K562 (cell line): ENCODE results near the gene ING4. TPM values are rescaled to one million over a fixed set of nuclear protein-coding genes. Genes with fewer than 3 reads are reported as not detected.

Experiments used
- BRD9 ChIP-seq: fragments of 450-650 bp; IDR thresholded peaks from 2 replicates; pipeline ENCODE4 v1.6.1; 2018; ENCODE audit warnings: low read depth; ENCODE audit not compliant: partially characterized antibody
- CHD4 ChIP-seq: fragments of 200-600 bp; sonication (generic); IDR thresholded peaks from 3 replicates; pipeline ENCODE4 v1.6.1; 2012; ENCODE audit warnings: low read depth, mild to moderate bottlenecking, mixed read lengths, low read length, inconsistent platforms; ENCODE audit not compliant: insufficient read depth, insufficient replicate concordance, poor library complexity, severe bottlenecking
- GABPA ChIP-seq: fragments of 200-800 bp; sonication (Bioruptor generic); conservative IDR thresholded peaks from 2 replicates; pipeline ENCODE4 v1.6.1; 2016; ENCODE audit warnings: low read depth, missing genetic modification characterization, missing compliant biosample characterization
- MIER1 ChIP-seq: fragments of 450-650 bp; IDR thresholded peaks from 2 replicates; pipeline ENCODE4 v1.6.1; 2016; ENCODE audit warnings: antibody characterized with exemption, mild to moderate bottlenecking, low read depth
- PHB ChIP-seq: fragments of 250-450 bp; sonication (Bioruptor Pico); IDR thresholded peaks from 2 replicates; pipeline ENCODE4 v1.5.0; 2021
- SNRNP70 ChIP-seq: fragments of 200-400 bp; formaldehyde crosslinking; optimal IDR thresholded peaks from 2 replicates; pipeline ENCODE3; 2017; ENCODE audit warnings: low read depth, low read length
- SOX6 ChIP-seq: fragments of 450-650 bp; IDR thresholded peaks from 2 replicates; pipeline ENCODE4 v1.6.1; 2014; ENCODE audit warnings: mild to moderate bottlenecking
- ZBTB9 ChIP-seq: fragments of 450-650 bp; formaldehyde crosslinking; IDR thresholded peaks from 2 replicates; pipeline ENCODE4 v1.4.0; 2020; ENCODE audit warnings: mild to moderate bottlenecking, moderate library complexity
- ZFX ChIP-seq: sonication (generic); formaldehyde crosslinking; IDR thresholded peaks from 2 replicates; pipeline ENCODE4 v1.8.0; 2022; ENCODE audit warnings: mild to moderate bottlenecking, missing genetic modification reagents, moderate library complexity
- ZNF134 ChIP-seq: fragments of 250-450 bp; sonication (Bioruptor Pico); conservative IDR thresholded peaks from 2 replicates; pipeline ENCODE4 v1.4.0; 2020
- ZNF449 ChIP-seq: fragments of 250-450 bp; sonication (Bioruptor Pico); IDR thresholded peaks from 2 replicates; pipeline ENCODE4 v1.8.0; 2022; ENCODE audit warnings: moderate library complexity, mild to moderate bottlenecking, inconsistent platforms
- ZNF644 ChIP-seq: fragments of 200-800 bp; sonication (Bioruptor generic); IDR thresholded peaks from 2 replicates; pipeline ENCODE4 v1.6.1; 2016; ENCODE audit warnings: low read depth, missing genetic modification characterization, missing compliant biosample characterization
- ZNF75A ChIP-seq: fragments of 450-650 bp; formaldehyde crosslinking; IDR thresholded peaks from 2 replicates; pipeline ENCODE4 v1.4.0; 2020; ENCODE audit warnings: mild to moderate bottlenecking
- ZNF780A ChIP-seq: fragments of 250-450 bp; sonication (Bioruptor Pico); IDR thresholded peaks from 2 replicates; pipeline ENCODE4 v1.5.0; 2021; ENCODE audit warnings: mild to moderate bottlenecking
- polyA plus RNA-seq, 8 experiments: library from polyadenylated mRNA; depleted of rRNA in 4 of 8; stranded (reverse) in 5 of 8; unstranded in 3 of 8; fragments of >200 nt; fragmentation: Nextera tagmentation in 2 of 8; fragmentation: Illumina TruSeq in 1 of 8; extraction: Ambion mirVana in 2 of 8; extraction: Trizol in 1 of 8; gene quantifications; 2 replicates each; pipeline versions ENCODE4 v1.2.1 to v1.2.3, GENCODE V29; 2011 to 2014; ENCODE audit warnings: inconsistent platforms in 1 of 8, missing spikeins in 1 of 8
- total RNA-seq, 7 experiments: library from RNA; depleted of rRNA in 6 of 7; stranded (reverse); fragments of >200 nt in 6 of 7; fragmentation: Illumina TruSeq in 2 of 7; extraction: Trizol in 2 of 7; gene quantifications; 2 replicates each; pipeline versions ENCODE4 v1.2.1 to v1.2.3, GENCODE V29; 2011 to 2021; ENCODE audit warnings: low replicate concordance in 1 of 7
- TF ChIP-seq, protein P1 (sequence below): fragments of 250-450 bp; sonication (Bioruptor Pico); IDR thresholded peaks from 2 replicates; pipeline ENCODE4 v1.9.0; 2021; ENCODE audit warnings: mild to moderate bottlenecking, inconsistent platforms

Gene ING4
- total and polyA plus RNA-seq, 9 of the 15 experiments (the other 6 are each of a cell fraction or from before 2014, with no cell fraction given): 6.6 to 30.2 (median 15.7) TPM

DNA sequence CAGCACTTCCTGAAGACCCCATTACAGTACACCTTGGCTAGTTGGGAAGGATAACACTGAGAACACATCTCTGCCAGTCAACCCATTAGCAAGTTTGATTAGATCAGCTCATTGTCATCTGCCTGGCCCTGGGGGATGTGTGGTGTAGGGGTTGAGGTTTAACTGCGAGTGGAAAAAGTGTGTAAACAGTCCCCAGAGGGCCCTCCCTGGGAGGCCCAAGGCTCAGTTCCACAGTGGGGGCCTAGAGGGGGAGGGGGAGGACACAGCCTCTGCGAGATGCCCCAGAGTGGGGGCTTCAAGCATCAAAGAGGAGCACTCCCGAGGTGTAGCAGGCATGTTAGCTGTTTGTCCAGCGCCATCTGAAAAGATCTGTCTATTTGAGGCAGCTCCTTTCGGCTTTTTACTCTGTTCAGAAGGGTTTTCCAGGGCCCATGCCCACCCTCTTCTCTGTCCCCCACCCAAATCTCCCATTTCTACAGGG, 27.5 kb downstream of the ING4 start (continued):
- TF ChIP-seq SOX6: peak; percentile 51
- TF ChIP-seq ZNF780A: no peak
- TF ChIP-seq SNRNP70: no peak
- no peak for TF ChIP-seq ZNF449 (CRISPR knock-in tag)
- TF ChIP-seq PHB (CRISPR knock-in tag): no peak
- TF ChIP-seq CHD4: no peak
- no peak for TF ChIP-seq BRD9
- TF ChIP-seq ZNF75A (CRISPR knock-in tag): no peak
- peak; percentile 25; the same call in 1 of the 2 replicates for TF ChIP-seq GABPA (tag)
- TF ChIP-seq MIER1: no peak
- TF ChIP-seq ZNF134 (CRISPR knock-in tag): no peak
- TF ChIP-seq ZBTB9: no peak
- TF ChIP-seq ZFX (CRISPR knock-in tag): peak; percentile 50; the same call in 1 of the 2 replicates
- TF ChIP-seq ZNF644 (tag): no peak
- TF ChIP-seq, protein P1, sequence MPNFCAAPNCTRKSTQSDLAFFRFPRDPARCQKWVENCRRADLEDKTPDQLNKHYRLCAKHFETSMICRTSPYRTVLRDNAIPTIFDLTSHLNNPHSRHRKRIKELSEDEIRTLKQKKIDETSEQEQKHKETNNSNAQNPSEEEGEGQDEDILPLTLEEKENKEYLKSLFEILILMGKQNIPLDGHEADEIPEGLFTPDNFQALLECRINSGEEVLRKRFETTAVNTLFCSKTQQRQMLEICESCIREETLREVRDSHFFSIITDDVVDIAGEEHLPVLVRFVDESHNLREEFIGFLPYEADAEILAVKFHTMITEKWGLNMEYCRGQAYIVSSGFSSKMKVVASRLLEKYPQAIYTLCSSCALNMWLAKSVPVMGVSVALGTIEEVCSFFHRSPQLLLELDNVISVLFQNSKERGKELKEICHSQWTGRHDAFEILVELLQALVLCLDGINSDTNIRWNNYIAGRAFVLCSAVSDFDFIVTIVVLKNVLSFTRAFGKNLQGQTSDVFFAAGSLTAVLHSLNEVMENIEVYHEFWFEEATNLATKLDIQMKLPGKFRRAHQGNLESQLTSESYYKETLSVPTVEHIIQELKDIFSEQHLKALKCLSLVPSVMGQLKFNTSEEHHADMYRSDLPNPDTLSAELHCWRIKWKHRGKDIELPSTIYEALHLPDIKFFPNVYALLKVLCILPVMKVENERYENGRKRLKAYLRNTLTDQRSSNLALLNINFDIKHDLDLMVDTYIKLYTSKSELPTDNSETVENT (CRISPR knock-in tag): no peak
